Measurements from ENCODE around the gene SUMO2. TPM values are rescaled to one million over a fixed set of nuclear protein-coding genes. Genes with fewer than 3 reads are reported as not detected.

Gene SUMO2
- total and polyA plus RNA-seq, 2 of the 13 experiments (the other 11 are each of a cell fraction or from before 2014, with no cell fraction given): 337 to 553 TPM

DNA sequence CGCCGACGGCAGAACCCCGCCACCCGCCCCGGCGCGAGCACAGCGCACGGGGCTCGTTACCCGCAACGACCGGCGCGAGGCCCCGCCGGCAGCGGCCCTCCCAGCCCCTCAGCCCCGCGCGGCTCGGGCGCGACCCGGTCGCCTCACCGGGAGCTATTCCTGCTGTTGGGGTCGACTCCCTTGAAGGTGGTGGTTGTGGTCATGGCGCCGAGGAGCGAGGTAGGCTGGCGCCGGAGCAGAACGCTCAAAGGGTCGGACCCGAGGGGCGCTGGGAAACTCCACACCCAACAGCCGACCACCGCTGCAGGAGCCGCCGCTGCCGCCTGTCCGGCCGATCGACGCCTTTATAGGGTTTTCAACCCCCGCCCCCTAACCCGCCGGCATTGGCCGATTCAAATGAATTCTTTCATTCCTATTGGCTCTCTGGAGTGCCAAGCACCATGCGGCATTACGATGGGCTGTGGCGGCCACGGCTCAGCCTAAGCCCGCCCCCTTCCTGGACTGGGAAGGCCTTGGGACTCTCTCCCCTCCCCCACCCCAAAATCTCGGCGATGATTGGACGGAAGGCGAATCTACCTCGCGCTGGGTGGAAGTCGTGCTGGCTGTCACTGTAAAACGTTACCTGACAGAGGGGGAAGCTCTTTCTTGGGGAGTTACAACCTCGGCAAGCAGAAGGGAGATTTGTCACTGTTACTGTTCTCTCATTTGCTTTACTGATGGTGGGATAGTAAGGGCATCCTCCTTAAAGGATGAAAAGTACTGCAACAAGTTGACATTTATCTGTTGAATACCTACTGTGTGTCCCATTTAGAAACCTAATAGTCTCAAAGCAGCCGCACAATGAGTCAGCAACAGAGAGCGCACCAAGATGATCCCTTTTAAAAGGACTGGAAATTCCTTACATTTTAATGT, 28.3 kb downstream of the SUMO2 start, which contains the start of gene JPT1 (continued):
- TF ChIP-seq KAT7 (CRISPR knock-in tag; IDR thresholded peaks at IDR 0.05; ENCODE audit: borderline replicate concordance): peak; percentile 48; the same call in 1 of the 2 replicates
- no peak for TF ChIP-seq FUBP1 (CRISPR knock-in tag; IDR thresholded peaks at IDR 0.05; ENCODE audit: borderline replicate concordance)
- no peak for TF ChIP-seq ZNF775 (CRISPR knock-in tag; IDR thresholded peaks at IDR 0.05; ENCODE audit: borderline replicate concordance)
- TF ChIP-seq ZNF446 (CRISPR knock-in tag; IDR thresholded peaks at IDR 0.05): peak; percentile 62; the same call in 1 of the 2 replicates
- peak; percentile 88 for TF ChIP-seq ASH2L (IDR thresholded peaks at IDR 0.05; ENCODE audit: insufficient read length, low read depth, low read length)
- TF ChIP-seq ZNF274 (CRISPR knock-in tag; IDR thresholded peaks at IDR 0.05): peak; percentile 72; the same call in 1 of the 2 replicates
- TF ChIP-seq CREBL2 (CRISPR knock-in tag; IDR thresholded peaks at IDR 0.05; ENCODE audit: borderline replicate concordance): peak; percentile 24; the same call in 1 of the 2 replicates
- no peak; the same call in 1 of the 2 replicates for TF ChIP-seq ZNF138 (CRISPR knock-in tag; IDR thresholded peaks at IDR 0.05; ENCODE audit: low read depth)
- TF ChIP-seq, protein P1, sequence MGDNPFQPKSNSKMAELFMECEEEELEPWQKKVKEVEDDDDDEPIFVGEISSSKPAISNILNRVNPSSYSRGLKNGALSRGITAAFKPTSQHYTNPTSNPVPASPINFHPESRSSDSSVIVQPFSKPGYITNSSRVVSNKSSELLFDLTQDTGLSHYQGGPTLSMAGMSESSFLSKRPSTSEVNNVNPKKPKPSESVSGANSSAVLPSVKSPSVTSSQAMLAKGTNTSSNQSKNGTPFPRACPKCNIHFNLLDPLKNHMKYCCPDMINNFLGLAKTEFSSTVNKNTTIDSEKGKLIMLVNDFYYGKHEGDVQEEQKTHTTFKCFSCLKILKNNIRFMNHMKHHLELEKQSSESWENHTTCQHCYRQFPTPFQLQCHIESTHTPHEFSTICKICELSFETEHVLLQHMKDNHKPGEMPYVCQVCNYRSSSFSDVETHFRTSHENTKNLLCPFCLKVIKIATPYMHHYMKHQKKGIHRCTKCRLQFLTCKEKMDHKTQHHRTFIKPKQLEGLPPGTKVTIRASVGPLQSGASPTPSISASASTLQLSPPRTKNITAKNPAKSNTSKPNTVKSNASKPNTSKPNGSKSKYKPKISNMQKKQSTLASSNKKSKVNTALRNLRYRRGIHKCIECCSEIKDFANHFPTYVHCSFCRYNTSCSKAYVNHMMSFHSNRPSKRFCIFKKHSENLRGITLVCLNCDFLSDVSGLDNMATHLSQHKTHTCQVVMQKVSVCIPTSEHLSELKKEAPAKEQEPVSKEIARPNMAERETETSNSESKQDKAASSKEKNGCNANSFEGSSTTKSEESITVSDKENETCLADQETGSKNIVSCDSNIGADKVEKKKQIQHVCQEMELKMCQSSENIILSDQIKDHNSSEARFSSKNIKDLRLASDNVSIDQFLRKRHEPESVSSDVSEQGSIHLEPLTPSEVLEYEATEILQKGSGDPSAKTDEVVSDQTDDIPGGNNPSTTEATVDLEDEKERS (CRISPR knock-in tag; IDR thresholded peaks at IDR 0.05): peak; percentile 69; the same call in 1 of the 2 replicates
- peak; percentile 76 for TF ChIP-seq DMAP1 (CRISPR knock-in tag; IDR thresholded peaks at IDR 0.05)
- TF ChIP-seq ZNF570 (CRISPR knock-in tag; IDR thresholded peaks at IDR 0.05; ENCODE audit: borderline replicate concordance): no peak
- TF ChIP-seq, protein P2, sequence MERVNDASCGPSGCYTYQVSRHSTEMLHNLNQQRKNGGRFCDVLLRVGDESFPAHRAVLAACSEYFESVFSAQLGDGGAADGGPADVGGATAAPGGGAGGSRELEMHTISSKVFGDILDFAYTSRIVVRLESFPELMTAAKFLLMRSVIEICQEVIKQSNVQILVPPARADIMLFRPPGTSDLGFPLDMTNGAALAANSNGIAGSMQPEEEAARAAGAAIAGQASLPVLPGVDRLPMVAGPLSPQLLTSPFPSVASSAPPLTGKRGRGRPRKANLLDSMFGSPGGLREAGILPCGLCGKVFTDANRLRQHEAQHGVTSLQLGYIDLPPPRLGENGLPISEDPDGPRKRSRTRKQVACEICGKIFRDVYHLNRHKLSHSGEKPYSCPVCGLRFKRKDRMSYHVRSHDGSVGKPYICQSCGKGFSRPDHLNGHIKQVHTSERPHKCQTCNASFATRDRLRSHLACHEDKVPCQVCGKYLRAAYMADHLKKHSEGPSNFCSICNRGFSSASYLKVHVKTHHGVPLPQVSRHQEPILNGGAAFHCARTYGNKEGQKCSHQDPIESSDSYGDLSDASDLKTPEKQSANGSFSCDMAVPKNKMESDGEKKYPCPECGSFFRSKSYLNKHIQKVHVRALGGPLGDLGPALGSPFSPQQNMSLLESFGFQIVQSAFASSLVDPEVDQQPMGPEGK (CRISPR knock-in tag; IDR thresholded peaks at IDR 0.05): peak; percentile 59; the same call in 1 of the 2 replicates
- TF ChIP-seq GTF3A (CRISPR knock-in tag; conservative IDR thresholded peaks at IDR 0.05): no peak
- TF ChIP-seq, protein P3, sequence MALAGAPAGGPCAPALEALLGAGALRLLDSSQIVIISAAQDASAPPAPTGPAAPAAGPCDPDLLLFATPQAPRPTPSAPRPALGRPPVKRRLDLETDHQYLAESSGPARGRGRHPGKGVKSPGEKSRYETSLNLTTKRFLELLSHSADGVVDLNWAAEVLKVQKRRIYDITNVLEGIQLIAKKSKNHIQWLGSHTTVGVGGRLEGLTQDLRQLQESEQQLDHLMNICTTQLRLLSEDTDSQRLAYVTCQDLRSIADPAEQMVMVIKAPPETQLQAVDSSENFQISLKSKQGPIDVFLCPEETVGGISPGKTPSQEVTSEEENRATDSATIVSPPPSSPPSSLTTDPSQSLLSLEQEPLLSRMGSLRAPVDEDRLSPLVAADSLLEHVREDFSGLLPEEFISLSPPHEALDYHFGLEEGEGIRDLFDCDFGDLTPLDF (CRISPR knock-in tag; IDR thresholded peaks at IDR 0.05): peak; percentile 55; the same call in 1 of the 2 replicates
- 0 out of 2 replicates have a peak, but pooled peaks have one; percentile 69 for TF ChIP-seq DNMT3B (CRISPR knock-in tag; conservative IDR thresholded peaks at IDR 0.05)
- peak; percentile 50 for TF ChIP-seq MED1 (CRISPR knock-in tag; IDR thresholded peaks at IDR 0.05)
- TF ChIP-seq ZNF335 (CRISPR knock-in tag; IDR thresholded peaks at IDR 0.05): peak; percentile 85
- no peak for TF ChIP-seq ZNF577 (CRISPR knock-in tag; IDR thresholded peaks at IDR 0.05; ENCODE audit: borderline replicate concordance, low read depth)

All from HepG2 (cell line).